ENCODE measurements around the gene ACOT13.
"Not testable (repeated sequence)": the region's sequence is repeated elsewhere in the genome, so short reads cannot be mapped to it uniquely, and the experiment has no call there.

ACOT13 gene

DNA sequence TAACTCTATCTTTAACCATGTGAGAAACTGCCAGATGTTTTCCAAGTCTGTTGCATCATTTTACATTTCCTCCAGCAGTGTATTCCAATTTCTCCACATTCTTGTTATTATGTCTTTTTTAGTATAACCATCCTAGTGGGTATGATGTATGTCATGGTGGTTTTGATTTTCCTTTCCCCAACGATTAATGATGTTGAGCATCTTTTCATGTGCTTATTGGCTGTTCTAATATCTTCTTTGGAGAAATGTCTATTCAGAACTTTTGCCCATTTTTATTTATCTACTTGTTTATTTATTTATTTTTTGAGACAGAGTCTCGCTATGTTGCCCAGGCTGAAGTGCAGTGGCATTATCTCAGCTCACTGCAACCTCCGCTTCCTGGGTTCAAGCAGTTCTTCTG is 56.4 kb downstream of the ACOT13 start:
- DNase-seq (ENCODE audit: low read depth, low spot score), result no peak

DNA sequence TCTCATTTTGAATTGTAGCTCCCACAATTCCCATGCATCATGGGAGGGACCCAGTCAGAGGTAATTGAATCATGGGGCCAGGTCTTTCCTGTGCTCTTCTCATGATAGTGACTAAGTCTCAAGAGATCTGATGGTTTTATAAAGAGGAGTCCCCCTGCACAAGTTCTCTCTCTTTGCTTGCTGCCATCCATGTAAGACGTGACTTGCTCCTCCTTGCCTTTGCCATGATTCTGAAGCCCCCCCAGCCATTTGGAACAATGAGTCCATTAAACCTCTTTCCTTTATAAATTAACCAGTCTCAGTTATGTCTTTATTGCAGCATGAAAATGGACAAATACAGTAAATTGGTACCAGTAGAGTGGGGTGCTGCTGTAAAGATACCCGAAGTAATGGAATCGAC is 63.8 kb downstream of the ACOT13 start:
- not testable (repeated sequence) for DNase-seq (ENCODE audit: low read depth, low spot score)

DNA sequence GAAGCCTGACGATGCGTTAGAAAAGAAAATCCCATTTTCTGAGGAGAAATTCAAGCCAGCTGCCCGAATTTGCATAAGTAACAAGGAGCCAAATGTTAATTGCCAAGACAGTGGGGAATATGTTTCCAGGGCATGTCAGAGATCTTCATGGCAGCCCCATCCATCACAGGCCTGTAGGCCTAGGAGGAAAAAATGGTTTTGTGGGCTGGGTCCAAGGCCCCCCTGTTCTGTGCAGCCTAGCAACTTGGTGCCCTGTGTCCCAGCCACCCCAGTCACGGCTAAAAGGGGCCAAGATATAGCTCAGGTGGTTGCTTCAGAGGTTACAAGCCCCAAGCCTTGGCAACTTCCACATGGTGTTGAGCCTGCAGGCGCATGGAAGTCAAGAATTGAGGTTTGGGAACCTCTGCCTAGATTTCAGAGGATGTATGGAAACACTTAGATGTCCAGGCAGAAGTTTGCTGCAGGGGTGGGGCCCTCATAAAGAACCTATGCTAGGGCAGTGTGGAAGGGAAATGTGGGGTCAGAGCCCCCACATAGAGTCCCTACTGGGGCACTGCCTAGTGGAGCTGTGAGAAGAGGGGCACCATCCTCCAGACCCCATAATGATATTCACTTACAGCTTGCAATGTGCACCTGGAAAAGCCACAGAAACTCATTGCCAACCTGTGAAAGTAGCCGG is 64.7 kb downstream of the ACOT13 start:
- not testable (repeated sequence) for DNase-seq (ENCODE audit: low read depth, low spot score)

DNA sequence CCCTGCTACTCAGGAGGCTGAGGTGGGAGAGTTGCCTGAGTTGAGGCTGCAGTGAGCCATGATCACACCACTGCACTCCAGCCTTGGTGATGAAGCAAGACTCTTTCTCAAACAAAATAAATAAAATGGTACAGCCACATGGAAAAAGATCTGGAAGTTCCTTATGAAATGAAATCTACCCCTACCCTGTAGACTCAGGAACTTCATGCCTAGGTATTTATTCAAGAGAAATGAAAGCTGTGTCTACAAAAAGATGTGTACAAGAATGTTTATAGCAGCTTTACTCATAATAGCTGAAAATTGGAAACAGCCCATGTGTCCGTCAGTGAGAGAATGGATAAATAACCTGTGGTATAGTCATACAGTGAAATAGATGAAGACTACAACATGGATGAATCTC is 67.3 kb downstream of the ACOT13 start:
- DNase-seq (ENCODE audit: low read depth, low spot score), result no peak

DNA sequence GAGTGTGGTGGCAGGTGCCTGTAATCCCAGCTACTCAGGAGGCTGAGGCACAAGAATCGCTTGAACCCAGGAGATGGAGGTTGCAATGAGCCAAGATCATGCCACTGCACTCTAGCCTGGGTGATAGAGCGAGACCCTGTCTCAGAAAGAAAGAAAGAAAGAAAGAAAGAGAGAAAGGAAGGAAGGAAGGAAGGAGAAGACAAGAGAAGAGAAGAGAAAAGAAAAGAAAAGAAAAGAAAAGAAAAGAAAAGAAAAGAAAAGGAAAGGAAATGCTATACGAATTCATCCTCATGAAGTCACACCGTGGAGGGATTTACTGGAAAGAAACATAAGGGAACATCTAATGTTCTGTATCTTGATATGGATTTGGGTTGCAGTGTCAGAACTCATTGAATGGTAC is 67.8 kb downstream of the ACOT13 start:
- not testable (repeated sequence) for DNase-seq (ENCODE audit: low read depth, low spot score)

DNA sequence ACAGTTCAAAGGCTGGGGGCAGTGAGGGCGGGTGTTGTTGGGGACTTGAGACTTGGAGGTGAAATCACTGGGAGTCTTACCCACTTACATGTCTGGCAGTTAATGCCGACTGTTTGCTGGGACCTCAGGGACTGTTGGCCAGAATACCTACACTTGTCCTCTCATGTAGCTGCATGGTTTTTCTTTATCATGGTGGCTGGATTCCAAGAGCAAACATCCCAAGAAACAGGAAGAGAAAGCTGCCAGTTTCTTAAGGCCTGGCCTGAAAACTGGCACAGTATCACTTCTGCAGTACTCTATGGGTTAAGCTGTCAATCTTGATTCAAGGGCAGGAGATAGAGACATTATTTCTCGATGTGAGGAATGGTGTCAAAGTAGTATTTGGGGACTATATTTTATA is 71.9 kb downstream of the ACOT13 start:
- no peak for DNase-seq (ENCODE audit: low read depth, low spot score)

DNA sequence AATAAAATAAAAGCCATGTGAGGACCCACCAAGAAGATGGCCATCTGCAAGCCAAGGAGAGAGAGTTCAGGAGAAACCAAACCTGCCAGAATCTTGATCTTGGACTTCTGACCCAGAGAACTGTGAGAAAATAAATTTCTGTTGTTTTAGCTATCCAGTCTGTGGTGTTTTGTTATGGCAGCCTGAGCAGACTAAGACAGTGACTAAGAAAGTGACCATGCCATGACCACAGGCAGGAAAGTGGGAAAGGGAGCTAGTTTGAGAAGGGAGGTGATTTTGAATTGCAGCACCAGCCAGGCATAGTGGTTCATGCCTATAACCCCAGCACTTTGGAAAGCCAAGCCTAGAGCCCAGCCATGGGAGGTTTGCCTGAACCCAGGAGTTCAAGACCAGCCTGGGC is 74.0 kb downstream of the ACOT13 start:
- no peak for DNase-seq (ENCODE audit: low read depth, low spot score)

DNA sequence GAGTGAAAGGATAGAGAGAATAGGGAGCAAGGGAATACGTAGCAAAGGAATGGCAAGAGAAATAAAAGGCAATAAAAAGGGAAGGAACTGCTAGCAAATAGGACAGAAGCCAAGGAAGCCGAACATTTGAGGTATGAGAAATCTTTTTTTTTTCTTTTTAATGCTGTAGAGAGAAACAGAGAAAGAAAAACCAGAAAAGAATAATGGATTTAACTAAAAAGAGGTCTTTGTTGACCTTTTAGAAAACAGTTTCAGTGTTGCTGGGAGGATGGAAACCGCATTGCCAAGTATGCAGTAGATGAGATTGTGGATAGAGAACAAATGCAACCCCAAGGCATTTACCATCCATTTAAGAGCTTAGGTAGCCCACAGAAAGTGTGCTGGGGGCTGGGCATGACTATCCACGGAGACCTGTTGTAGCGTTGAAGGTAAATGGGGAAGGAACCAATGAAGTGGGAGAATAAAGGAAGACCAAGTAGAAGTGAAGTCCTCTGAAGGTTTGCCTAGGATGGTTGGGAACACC is 75.4 kb downstream of the ACOT13 start:
- DNase-seq (ENCODE audit: low read depth, low spot score), result no peak

DNA sequence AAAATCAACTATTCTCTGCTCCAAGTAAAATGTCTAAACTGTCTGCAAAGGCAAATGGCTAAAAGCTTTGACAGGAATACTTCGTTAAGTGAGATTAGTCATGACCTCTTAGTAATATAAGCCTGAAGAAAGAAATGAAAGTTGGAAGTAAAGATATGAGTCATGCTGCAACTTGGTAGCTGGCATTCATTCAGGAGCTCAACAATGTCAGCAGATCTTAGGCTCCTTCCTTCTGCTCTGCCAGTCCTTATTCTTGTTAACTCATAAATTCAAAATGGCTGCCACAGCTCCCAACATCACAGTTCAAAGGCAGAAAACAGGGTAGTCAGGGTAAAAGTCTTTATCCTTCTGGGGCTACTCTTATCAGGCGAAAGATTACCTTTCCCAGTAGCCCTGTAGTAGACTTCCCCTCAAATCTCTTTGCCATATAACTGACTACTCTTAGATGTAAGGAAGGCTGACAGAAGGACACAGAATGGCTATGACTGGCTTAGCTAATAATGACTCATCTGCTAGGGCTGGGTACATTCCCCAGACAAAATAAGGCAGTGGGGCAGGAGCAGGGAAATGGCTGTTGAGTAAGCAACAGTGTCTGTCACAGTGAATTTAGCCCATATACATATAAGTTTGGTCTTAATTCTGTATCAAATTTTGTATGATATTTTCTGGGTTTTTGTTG is 76.5 kb downstream of the ACOT13 start:
- no peak for DNase-seq (ENCODE audit: low read depth, low spot score)

DNA sequence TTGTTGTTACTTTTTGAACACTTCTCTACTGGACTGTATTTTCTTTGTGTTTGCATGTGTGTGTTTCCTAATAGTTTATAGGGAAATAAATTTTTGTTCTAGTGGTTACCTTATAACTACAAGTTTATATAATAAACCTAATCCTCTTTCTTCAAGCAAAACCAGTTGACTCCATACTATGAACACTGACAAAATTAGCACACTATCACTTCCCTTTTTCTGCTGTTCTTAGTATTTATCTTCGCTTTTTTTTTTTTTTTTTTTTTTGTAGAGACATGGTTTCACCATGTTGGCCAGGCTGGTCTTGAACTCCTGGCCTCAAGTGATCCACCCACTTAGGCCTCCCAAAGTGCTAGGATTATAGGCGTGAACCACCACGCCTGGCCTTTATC is 77.1 kb downstream of the ACOT13 start:
- no peak for DNase-seq (ENCODE audit: low read depth, low spot score)

DNA sequence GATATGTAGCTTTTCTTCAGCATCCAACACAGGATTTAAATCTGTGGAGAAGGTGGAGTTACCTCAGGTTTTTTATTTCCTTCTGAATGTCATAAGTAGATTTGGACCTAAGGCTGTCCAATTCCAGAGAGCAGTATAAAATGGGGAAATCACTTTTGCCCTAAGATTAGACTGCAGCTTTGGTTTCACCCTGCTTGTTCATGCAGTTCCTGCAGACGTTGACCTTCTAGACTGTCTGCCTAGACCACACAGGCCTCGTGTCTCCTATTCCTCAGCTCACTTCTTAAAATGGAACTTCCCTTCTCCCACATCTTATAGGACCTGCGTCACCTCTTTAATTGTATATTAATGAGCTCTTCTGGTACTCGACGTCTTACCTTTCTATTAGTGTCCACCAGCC is 78.0 kb downstream of the ACOT13 start:
- DNase-seq (ENCODE audit: low read depth, low spot score), result no peak

DNA sequence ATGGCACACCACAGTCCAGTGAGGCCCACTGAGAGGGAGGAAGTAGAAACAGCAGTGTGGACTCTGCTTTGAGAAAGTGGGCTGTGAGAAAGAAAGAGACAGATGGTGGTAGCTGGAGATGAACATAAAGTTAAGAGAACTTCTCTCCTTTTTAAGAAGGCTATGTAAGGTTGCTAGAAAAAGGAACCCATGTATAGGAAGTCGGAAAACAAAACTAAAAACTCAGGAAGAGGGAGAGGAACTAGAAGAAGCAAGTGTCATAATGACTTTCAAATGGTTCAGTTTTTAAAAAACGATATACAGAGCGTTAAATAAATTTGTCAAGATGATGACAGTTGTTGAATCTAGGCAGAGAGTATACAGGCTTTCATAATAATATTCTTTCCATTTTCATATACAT is 82.4 kb downstream of the ACOT13 start:
- no peak for DNase-seq (ENCODE audit: low read depth, low spot score)

DNA sequence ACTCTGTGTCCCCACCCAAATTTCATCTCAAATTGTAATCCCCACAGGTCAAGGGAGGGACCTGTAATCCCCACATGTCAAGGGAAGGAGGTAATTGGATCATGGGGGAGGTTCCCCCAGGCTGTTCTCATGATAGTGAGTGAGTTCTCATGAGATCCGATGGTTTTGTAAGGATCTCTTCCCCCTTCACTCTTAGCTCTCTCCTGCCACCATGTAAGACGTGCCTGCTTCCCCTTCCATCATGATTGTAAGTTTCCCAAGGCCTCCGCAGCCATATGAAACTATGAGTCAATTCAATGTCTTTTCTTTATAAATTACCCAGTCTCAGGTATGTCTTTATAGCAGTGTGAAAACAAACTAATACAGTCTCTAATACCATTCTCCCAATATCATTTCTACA is 84.0 kb downstream of the ACOT13 start:
- not testable (repeated sequence) for DNase-seq (ENCODE audit: low read depth, low spot score)

DNA sequence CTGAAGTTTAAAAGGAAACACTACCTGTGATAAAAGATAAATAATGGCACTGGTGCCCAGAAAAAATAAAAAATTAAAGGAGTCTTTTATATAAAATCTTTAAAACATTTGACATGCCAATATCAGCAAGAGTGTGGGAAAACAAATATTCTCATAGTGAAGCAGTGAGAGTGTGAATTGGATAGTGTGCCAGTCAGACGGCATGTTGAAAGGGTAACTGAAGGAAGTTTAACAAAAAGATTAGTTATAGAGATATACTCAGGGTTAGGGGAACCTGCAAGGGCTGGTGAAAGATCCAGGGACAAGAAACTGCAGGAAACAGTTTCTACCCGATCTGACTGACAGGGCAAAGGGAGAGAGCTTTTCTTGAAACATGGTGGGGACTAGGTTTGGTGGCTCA is 85.6 kb downstream of the ACOT13 start:
- no peak for DNase-seq (ENCODE audit: low read depth, low spot score)

DNA sequence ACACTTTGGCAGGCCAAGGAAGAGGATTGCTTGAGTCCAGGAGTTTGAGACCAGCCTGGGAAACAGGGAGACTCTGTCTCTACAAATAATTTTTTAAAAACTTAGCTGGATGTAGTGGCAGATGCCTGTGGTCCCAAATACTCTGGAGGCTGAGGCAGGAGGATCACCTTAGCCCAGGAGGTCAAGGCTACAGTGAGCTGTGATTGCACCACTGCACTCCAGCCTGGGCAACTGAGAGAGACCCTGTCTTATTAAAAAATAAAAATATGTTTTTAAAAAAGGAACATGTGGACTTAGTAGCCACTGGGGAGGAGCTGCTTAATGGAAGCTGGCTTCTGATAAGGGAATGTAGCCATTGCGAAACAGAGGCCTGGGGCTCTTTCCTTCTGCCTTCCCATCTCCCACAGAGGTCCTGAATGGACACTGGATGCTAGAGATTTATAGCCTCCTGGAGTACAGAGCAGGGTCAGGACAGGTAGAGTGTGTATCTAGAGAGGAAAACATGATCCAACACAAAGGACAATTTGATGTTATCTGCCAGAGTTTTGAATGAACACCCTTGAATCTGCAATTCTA is 86.1 kb downstream of the ACOT13 start:
- no peak for DNase-seq (ENCODE audit: low read depth, low spot score)

DNA sequence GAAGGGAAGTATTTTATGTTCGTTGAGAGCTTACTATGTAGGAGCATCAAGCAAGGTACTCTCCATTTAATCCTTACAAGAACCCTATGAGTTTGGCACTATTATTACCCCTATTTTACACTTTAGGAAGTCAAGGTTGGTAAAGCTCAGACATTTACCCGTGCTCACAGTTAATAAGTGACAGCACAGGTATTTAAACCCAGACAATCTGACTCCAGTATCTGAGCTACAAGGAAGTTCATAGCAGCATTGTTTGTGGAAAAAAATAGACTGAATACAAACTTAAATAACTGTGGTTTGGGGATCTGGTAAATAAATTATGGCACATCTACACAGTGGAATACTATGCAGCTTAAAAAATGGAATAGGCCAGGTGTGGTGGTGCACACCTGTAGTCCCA is 86.7 kb downstream of the ACOT13 start:
- no peak for DNase-seq (ENCODE audit: low read depth, low spot score)

DNA sequence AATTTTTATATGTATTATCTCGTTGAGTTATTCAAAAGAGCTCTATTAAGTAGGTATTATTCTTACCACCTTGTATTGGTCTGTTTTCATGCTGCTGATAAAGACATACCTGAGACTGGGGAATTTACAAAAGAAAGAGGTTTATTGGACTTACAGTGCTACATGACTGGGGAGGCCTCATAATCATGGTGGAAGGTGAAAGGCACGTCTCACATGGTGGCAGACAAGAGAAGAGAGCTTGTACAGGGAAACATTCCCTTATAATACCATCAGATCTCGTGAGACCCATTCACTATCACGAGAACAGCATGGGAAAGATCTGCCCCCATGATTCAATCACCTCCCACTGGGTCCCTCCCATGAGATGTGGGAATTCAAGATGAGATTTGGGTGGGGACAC is 87.5 kb downstream of the ACOT13 start:
- DNase-seq (ENCODE audit: low read depth, low spot score), result not testable (repeated sequence)
